Fibroblast of skin of left quadriceps (primary cell): ENCODE measurements around the gene NAA35.
A peak's percentile ranks its signal among the peaks of the same experiment; 100 is the strongest.
"Not testable (repeated sequence)": the region's sequence is repeated elsewhere in the genome, so short reads cannot be mapped to it uniquely, and the experiment has no call there.

Source experiments
- DNase-seq, 2 experiments: peaks; one replicate each; pipeline ENCODE4 v3.0.0-alpha.2; 2013; ENCODE audit warnings: low read depth in 2 of 2

The NAA35 gene

DNA sequence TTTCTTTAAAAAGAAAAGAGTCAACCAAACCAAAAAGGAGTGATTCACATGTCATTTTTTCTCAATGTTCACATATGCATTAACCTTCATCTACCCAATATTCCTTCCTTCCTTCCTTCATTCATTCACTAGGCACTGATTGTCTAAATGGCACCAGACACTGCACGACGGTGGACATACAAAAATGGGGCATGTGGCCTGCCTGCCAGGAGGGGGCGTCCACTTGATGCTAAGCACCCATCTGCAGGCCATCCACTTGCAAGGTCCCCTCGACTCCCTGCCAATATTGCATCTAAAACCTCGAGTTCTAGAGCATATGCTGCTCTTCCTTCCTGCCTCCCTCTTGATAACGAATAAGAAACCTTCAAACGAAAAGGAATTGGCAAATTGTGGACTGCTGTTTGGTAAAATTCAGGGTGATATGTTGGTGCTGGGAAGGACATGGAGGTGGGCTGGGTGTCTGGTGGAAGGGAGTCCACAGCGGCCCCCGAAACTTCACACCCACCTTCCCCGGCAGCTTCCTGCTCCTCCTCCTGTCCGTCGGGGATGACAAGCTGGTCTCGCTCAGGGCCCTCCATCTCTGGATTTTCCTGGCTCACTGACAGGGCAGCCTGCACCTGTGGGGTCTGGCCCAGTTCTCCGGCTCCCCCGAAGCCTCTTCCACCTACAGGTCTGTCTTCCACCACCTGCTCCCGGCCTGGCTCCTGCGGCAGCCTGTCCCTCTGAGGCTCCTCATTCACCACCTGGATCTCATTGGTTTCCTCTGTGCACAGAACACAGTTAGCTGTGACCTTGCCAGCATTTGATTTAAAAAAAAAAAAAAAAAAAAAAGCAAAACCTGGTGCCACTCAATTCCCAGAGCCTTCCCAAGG is 94.2 kb downstream of the NAA35 start:
- DNase-seq = no peak

DNA sequence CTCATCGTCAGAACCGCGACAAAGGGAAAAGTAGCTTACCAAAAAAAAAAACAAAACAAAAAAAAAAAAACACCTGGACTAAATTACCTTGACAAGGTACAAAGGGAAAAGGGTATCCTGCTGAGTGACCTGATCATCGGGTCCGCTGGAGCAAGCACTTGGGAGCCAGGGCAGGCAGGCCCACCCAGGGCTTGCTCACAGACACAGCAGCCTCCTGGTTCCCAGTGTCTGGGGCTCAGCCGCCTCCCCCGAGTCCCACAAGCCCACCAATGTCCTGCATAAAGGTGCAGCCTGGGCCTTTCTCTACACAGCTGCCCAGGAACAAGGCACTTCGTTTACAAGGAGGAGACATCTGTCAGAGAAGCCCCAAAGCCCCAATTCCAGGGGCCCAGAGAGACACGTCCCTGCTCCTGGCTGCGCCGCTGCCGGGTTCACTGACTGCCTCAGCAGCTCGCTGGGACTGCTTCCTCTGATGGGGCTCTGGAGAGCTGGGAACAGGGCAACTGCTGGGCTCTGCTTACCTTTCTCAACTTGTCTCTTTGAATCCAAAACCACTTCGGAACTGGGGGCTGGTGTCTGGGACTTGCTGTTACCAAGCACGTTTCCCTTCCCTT is 95.0 kb downstream of the NAA35 start:
- DNase-seq = no peak

DNA sequence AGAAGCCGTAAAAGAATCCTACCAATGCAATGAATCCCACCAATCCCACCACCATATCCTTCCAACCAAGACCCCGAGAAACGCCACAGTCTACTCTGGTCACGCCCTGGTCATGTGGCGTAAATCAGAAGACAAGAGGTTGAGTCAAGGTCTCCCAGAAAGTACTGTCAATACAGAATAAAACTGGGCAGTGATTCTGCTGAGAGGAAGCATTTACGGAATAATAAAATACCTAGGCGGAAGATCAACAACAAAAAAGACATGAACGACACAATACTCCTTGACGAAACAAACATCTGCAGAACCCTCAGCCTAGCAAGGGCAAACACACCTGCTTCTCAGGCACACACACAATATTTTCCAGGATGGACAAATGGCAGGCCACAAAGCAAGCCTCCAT is 95.6 kb downstream of the NAA35 start:
- no peak for DNase-seq

DNA sequence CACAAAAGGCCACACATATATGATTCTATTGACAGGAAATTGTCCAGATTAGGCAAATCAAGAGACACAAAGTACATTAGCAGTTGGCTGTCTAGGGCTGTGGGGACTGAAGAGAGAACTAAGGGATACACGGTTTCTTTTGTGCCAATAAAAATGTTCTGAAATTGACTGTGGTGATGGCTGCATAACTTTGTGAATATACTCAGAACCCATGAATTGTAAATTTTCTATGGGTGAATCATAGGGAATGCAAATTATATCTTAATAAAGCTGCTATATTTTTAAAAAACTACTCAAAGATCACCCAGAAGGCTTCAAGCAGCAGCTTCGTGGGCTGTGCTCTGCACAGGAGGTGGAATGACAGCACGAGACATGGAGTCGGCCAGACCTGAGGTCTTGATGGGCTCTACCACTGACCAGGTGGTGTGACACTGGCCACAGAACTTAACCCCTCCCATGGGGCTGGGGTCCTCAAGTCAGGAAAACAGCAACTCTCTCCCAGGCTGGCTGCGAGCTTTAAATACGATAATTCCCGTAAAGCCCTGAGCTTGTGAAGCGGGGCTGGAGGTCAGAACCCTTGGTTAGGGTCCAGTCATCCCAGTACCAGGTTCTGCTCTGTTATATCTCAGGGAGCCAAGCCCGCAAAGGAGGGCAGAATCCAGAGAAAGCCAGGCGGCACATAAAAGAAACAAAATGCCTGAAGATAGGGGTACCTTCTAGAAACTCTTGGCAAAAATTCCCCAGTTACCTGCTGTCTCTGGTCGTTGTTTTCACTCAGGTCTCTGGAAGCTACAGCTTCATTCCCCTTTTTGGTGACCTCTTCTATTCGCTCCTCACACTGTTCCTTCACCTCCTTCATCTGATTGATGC is 99.3 kb downstream of the NAA35 start:
- peak in 1 of 2 experiments; percentile 24 for DNase-seq

DNA sequence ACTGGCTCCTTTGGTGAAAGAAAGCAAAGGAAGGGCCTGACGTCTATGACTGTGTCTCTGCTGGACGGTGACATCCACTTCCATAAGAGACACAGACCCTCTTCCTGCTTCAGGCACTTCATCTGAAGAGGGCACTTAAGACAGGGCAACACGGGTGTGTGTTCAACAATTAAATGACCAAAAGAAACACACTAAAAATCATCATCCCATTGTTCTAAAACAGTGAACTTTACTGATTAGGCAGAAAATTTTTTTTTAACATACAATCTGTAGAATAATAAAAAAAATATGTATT is 99.9 kb downstream of the NAA35 start:
- no peak for DNase-seq

GRCh38 chr9:86041311-86041741 is 100.4 kb downstream of the NAA35 start:
- DNase-seq = no peak

DNA sequence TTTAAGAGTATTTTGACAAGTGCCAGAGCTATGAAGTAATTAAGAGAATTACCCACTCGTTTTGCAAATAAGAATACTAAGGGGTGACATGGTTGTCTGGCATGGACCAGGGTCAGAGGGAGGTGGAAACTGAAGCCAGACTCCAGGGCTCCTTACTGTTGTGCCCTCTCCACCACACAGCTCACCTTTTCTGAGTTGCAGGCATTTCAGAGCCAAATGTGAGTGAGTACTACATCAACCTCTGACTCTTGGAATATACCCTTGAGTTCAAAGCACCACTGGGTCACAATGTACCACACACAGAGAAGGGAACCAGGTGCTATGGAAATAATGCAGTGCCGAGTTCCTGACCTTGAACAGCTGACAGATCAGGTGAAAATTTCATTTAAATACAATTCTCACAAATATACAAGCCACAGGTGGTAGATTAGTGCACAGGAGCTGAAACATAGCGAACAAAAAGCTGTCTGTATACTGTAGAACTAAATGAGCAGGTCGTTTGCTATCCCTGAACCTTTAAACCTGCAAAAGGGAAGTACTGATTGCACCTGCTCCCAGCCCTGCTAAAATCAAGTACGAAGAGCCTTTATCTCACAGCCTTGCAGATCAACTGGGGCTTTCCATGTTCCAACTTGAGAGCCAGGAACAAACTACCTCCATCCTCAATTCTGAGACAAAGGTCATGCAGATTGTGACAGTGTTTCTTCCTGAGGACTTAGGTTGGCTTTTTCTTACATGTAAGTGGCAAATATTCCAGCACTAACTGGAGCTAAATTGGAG is 101.4 kb downstream of the NAA35 start:
- DNase-seq = no peak

DNA sequence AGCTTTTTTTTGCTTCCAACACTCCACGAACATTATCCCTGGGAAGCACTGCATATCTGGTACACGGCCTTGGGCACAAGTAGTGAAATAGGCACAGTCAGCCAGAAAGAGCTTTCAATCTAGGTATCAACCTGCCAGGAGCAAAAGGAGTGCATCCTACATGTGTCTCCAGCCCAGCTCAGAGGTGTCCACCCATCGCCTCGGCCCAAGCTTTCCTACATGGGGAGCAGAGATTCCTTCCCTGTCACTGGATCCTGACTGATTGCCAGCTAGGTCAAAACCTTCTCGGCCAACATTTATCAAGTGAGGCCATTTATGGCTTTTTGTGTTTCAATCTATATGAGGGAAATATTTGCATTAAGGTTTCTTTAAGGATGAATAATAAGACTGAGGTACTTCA is 102.6 kb downstream of the NAA35 start:
- DNase-seq = no peak

DNA sequence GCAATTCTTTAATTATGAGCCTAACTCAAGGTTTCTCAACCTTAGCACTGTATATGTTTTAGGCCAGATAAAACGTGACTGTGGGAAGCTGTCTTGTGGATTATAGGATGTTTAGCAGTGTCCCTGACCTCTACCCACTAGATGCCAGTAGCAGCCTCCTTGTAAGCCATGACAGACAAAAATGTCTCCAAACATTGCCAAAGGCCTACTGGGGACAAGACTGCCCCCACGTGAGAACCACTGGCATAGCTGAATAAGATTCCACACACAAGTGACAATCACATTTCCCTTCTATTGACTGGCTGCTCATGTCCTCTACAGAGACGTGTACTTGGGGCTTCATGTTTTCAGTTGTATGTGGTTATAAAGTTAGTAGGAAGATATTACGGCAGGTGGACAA is 103.1 kb downstream of the NAA35 start:
- DNase-seq = no peak

DNA sequence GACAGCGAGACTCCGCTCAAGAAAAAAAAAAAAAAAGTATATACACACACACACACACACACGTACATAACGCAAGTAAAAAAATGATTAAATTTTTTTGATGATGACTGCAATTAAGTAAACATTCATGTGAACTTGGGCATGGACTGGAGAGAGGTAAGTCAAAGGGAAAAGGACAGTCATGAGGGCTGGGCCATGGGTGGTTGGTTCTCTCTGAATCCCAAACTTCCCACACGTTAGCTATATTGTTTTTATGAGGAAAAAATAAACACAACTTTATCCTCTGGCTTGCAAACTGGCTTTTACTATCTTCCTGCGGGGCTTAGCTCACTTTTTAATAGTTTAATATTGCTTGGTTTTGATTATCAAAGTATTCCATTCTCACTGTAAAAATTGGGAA is 104.7 kb downstream of the NAA35 start:
- no peak for DNase-seq

GRCh38 chr9:86046071-86046636 is 105.2 kb downstream of the NAA35 start:
- DNase-seq = no peak

GRCh38 chr9:86046930-86047341 is 106.0 kb downstream of the NAA35 start:
- DNase-seq = no peak

- no peak for DNase-seq
These were observed 106.4 kb downstream of the NAA35 start for GRCh38 chr9:86047361-86047760.

GRCh38 chr9:86048018-86048742 is 107.2 kb downstream of the NAA35 start:
- DNase-seq = not testable (repeated sequence)

DNA sequence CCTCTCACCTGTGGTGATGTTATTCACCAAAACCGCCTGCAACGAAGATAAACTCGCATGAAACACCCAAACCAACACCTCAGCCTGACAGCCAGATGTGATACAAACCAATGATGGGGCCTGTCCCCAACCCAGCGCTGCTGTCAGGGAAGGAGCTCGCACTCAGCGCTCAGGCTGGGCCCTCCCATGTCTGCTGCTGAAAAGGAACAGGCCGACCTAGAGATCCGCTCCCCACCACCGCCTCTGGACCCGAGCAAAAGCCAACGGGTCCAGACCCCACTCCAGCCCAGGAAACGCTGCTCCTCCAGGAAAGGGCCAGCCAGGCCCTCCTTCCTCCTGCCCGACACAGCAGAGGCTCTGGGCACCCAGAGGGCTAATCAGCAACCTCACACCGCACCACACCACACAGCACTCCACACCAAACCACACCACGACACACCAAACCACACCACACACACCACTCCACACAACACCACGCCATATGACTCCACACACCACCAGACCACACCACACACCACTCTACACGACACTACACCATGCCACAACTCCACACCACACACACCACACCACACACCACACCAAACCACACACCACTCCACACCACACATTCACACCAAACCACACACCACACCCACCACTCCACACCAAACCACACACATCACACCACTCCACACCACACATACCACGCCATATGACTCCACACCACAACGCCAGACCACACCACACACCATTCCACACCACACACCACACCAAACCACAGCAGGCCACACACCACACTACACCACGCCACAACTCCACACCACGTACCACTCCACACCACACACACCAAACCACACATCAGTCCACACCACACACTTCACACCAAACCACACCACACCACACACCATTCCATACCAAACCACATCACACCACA is 111.9 kb downstream of the NAA35 start:
- no peak for DNase-seq

GRCh38 chr9:86054695-86055094 is 113.7 kb downstream of the NAA35 start:
- no peak for DNase-seq

- DNase-seq = no peak
These were observed 116.5 kb downstream of the NAA35 start for GRCh38 chr9:86057491-86057890.

GRCh38 chr9:86061972-86062739 is 121.2 kb downstream of the NAA35 start:
- DNase-seq = no peak
